ENCODE measurements around the gene ADGRF4. TPM values are rescaled to one million over a fixed set of nuclear protein-coding genes. Genes with fewer than 3 reads are reported as not detected.

Gene ADGRF4
- total and polyA plus RNA-seq, 2 donors (not counting 1 experiment from before 2014, with no cell fraction given), result not detected

- ATAC-seq (ENCODE audit: low read depth), result no peak
- no peak for DNase-seq
- Mint-ChIP-seq H3K4me3 (no peak overlapping the region), H3K4me1 (no peaks in the 10 kb centered on the region), H3K9me3 (ENCODE audit: insufficient read depth) (peaks cover 2% of the 10 kb centered on the region), H3K27me3 (peaks cover 4% of the 10 kb centered on the region), H3K27ac (no peak overlapping the region)
- TF ChIP-seq EZH2 (IDR thresholded peaks at IDR 0.05; ENCODE audit: borderline replicate concordance, insufficient read depth, low read depth, low read length, poor library complexity, severe bottlenecking), result no peak
- TF ChIP-seq, protein P1, sequence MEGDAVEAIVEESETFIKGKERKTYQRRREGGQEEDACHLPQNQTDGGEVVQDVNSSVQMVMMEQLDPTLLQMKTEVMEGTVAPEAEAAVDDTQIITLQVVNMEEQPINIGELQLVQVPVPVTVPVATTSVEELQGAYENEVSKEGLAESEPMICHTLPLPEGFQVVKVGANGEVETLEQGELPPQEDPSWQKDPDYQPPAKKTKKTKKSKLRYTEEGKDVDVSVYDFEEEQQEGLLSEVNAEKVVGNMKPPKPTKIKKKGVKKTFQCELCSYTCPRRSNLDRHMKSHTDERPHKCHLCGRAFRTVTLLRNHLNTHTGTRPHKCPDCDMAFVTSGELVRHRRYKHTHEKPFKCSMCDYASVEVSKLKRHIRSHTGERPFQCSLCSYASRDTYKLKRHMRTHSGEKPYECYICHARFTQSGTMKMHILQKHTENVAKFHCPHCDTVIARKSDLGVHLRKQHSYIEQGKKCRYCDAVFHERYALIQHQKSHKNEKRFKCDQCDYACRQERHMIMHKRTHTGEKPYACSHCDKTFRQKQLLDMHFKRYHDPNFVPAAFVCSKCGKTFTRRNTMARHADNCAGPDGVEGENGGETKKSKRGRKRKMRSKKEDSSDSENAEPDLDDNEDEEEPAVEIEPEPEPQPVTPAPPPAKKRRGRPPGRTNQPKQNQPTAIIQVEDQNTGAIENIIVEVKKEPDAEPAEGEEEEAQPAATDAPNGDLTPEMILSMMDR (IDR thresholded peaks at IDR 0.05), result no peak
- ChIA-PET CTCF (no interaction called here), POLR2A (no interaction called here)
- H3K27ac ChIP-seq (ENCODE audit: low read length in 2 of 2), result no peak overlapping the region
- H3K4me3 ChIP-seq (ENCODE audit: control extremely low read depth in 1 of 5, extremely low read depth in 1 of 5, insufficient read depth in 1 of 5, low read depth in 2 of 5, low read length in 4 of 5), result no peak overlapping the region
- H3K27me3 ChIP-seq (replicated peaks in 1 of 4; ENCODE audit: control extremely low read depth in 1 of 4, control insufficient read depth in 3 of 4, insufficient read depth in 4 of 4, low read length in 3 of 4), result no peaks in the 10 kb centered on the region
- no peak overlapping the region for H3K9ac ChIP-seq (ENCODE audit: low read length)
- H4K20me1 ChIP-seq (ENCODE audit: control insufficient read depth, insufficient read depth, low read length, poor library complexity, severe bottlenecking), result no peaks in the 10 kb centered on the region
- no peaks in the 10 kb centered on the region for H3K36me3 ChIP-seq (replicated peaks in 1 of 2; ENCODE audit: control extremely low read depth in 1 of 2, control insufficient read depth in 1 of 2, extremely low read depth in 1 of 2, insufficient read depth in 2 of 2, low read length in 1 of 2)
- H3K4me1 ChIP-seq (ENCODE audit: control insufficient read depth in 2 of 2, insufficient read depth in 2 of 2, low read length in 2 of 2), result no peaks in the 10 kb centered on the region
- intact Hi-C loops (cut with micrococcal nuclease), result no loop called here
- H3K4me2 ChIP-seq (replicated peaks; ENCODE audit: low read depth, low read length, poor library complexity, severe bottlenecking), result no peak overlapping the region
- H2AFZ ChIP-seq (ENCODE audit: insufficient read depth, low read depth, low read length, poor library complexity, severe bottlenecking), result no peak overlapping the region
- H3K9me3 ChIP-seq (ENCODE audit: control extremely low read depth in 1 of 3, control insufficient read depth in 2 of 3, insufficient read depth in 1 of 3, low read length in 2 of 3), result no peaks in the 10 kb centered on the region
- no peaks in the 10 kb centered on the region for H3K79me2 ChIP-seq (ENCODE audit: control insufficient read depth, insufficient read depth, low read length)
Measured at GRCh38 chr6:47769982-47770381, 71.6 kb downstream of the ADGRF4 start.

Other genes with a start within 250 kb of the ADGRF4 start
- gene CD2AP, start 220.8 kb upstream of the ADGRF4 start, total RNA-seq, result 43.3 and 46.9 TPM in 2 replicates
- 4.7 and 11.4 TPM in 2 replicates for gene CD2AP, start 220.8 kb upstream of the ADGRF4 start, polyA plus RNA-seq
- not detected in 2 replicates for gene OPN5, start 83.5 kb downstream of the ADGRF4 start, total RNA-seq
- not detected in 2 replicates for gene OPN5, start 83.5 kb downstream of the ADGRF4 start, polyA plus RNA-seq